PC-9 (cell line): ENCODE results near the gene BCKDK. TPM values are rescaled to one million over a fixed set of nuclear protein-coding genes. Genes with fewer than 3 reads are reported as not detected.

Experiments
- BruUV-seq: library from RNA; stranded (reverse); fragments of 400-500 nt; replicated peaks from 2 replicates; lab custom pipeline; 2021; lab: Mats Ljungman, UMichigan
- CTCF ChIA-PET: fragments of 300-600 bp; sonication (Branson Sonifier 250); formaldehyde crosslinking; loops from one replicate; lab custom pipeline; 2022; ENCODE audit warnings: antibody characterized with exemption; lab: Charles Lee
- POLR2A ChIA-PET: fragments of 300-600 bp; sonication (Branson Sonifier 250); formaldehyde crosslinking; loops from one replicate; lab custom pipeline; 2022; ENCODE audit warnings: antibody characterized with exemption; ENCODE audit not compliant: unreplicated experiment; lab: Charles Lee
- DNase-seq, 2 experiments: peaks; one replicate each; pipeline versions ENCODE4 v3.0.0 to v3.0.0-alpha.2; 2015 to 2022; ENCODE audit warnings: mixed read lengths in 1 of 2
- H2AFZ ChIP-seq: fragments of 200-600 bp; sonication (generic); 2 replicates; pipeline ENCODE4 v1.8.1; 2017; ENCODE audit warnings: antibody characterized with exemption
- H3F3A ChIP-seq: fragments of 200-600 bp; sonication (generic); 2 replicates; pipeline ENCODE4 v1.8.1; 2017; ENCODE audit warnings: antibody characterized with exemption, mild to moderate bottlenecking, low read depth; ENCODE audit not compliant: insufficient read depth
- H3K27ac ChIP-seq: fragments of 200-600 bp; sonication (generic); 2 replicates; pipeline ENCODE4 v1.6.1; 2016; ENCODE audit warnings: mixed run types
- H3K27me3 ChIP-seq: fragments of 200-600 bp; sonication (generic); 2 replicates; pipeline ENCODE4 v1.6.1; 2016; ENCODE audit warnings: low read depth, mixed run types; ENCODE audit not compliant: insufficient read depth
- H3K36me3 ChIP-seq: fragments of 200-600 bp; sonication (generic); 2 replicates; pipeline ENCODE4 v1.6.1; 2016; ENCODE audit warnings: low read depth, mixed run types
- H3K4me1 ChIP-seq: fragments of 200-600 bp; sonication (generic); replicated peaks from 2 replicates; pipeline ENCODE4 v1.6.1; 2016; ENCODE audit warnings: mixed run types; ENCODE audit not compliant: insufficient read depth
- H3K4me2 ChIP-seq: fragments of 200-600 bp; sonication (generic); 2 replicates; pipeline ENCODE4 v1.6.1; 2017; ENCODE audit warnings: mixed run types
- H3K4me3 ChIP-seq: fragments of 200-600 bp; sonication (generic); 2 replicates; pipeline ENCODE4 v1.6.1; 2016; ENCODE audit warnings: mixed run types
- H3K79me2 ChIP-seq: fragments of 200-600 bp; sonication (generic); 2 replicates; pipeline ENCODE4 v1.6.1; 2017; ENCODE audit warnings: low read depth, mixed run types
- H3K9me2 ChIP-seq: fragments of 200-600 bp; sonication (generic); 2 replicates; pipeline ENCODE4 v1.8.1; 2017; ENCODE audit warnings: mild to moderate bottlenecking; ENCODE audit not compliant: insufficient read depth
- H3K9me3 ChIP-seq: fragments of 200-600 bp; sonication (generic); 2 replicates; pipeline ENCODE4 v1.8.1; 2016; ENCODE audit warnings: low read depth; ENCODE audit not compliant: insufficient read depth
- H4K20me1 ChIP-seq: fragments of 200-600 bp; sonication (generic); 2 replicates; pipeline ENCODE4 v1.8.1; 2017; ENCODE audit not compliant: insufficient read depth
- EZH2 ChIP-seq: fragments of 200-600 bp; sonication (generic); IDR thresholded peaks from 2 replicates; pipeline ENCODE4 v1.8.0; 2017; ENCODE audit warnings: antibody characterized with exemption, low read depth
- intact Hi-C: fragments of 100-400 bp; cut with micrococcal nuclease; formaldehyde crosslinking; loops from one replicate; pipeline ENCODE4 v1.10.0; 2022; ENCODE audit not compliant: unreplicated experiment
- total RNA-seq: library from RNA; stranded (reverse); gene quantifications from 2 replicates; pipeline ENCODE4 v1.2.3, GENCODE V29; 2021
- TF ChIP-seq, protein P1 (sequence below): fragments of 200-600 bp; sonication (generic); conservative IDR thresholded peaks from 2 replicates; pipeline ENCODE4 v1.6.1; 2017; ENCODE audit warnings: mixed run types, antibody characterized with exemption, mild to moderate bottlenecking, moderate library complexity

BCKDK gene
- total RNA-seq, 1 experiment from 2014 or later: 41.5 TPM

DNA sequence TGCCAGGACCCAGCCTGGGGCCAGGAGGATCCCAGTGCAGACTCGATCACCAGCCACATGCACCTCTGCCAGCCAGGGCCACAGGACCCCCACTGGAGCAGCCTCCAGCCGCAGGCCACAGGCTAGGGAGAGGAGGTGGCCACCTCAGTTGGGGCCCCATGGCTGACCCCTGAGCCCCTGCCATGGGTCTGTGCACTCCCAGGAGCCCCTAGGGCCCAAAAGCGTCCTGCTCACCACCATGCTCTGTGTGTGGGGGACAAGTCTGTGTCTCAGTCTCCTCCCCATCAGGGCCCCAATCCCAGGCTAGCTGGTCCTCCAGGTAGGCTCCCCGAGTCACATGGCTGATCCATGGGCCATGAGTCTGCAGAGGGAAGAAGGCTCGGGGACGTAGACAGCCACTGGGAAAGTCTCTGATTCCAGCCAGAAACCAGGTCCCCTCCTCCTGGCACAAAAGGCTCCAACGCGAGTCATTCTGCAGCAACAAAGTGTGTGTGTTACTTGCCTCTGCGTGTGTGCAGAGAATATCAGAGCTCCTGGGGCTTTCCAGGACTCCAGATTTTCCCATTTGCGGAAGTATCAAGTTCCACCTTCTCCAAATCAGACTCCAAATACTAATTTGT is 33.4 kb downstream of the BCKDK start:
- Histone ChIP-seq H3K27me3 (no peaks in the 10 kb centered on the region), H3K9me2 (no peaks in the 10 kb centered on the region), H3K4me1 (peaks cover 42% of the 10 kb centered on the region), H3K36me3 (no peaks in the 10 kb centered on the region), H3K4me3 (peak overlapping the region; percentile 44), H3F3A (peaks cover 40% of the 10 kb centered on the region), H3K27ac (peak overlapping the region; percentile 69), H2AFZ (peak overlapping the region; percentile 56), H4K20me1 (no peaks in the 10 kb centered on the region), H3K79me2 (no peaks in the 10 kb centered on the region), H3K9me3 (no peaks in the 10 kb centered on the region), H3K4me2 (peak overlapping the region; percentile 73)
- peak in 1 of 2 experiments; percentile 68 for DNase-seq
- POLR2A ChIA-PET: interaction anchor here (0.5 to 1.9 kb wide), 21 partner anchors 9 to 483 kb away, joined by 3 to 108 read pairs (median 6); partner anchors contain the start of genes CTF1, FBRS, FUS and HSD3B7
- CTCF ChIA-PET: interaction anchor here (0.5 to 1.9 kb wide), 22 partner anchors 7 to 319 kb away, joined by 3 to 49 read pairs (median 5); partner anchors contain the start of genes FUS, HSD3B7, ITGAX and KAT8
- TF ChIP-seq EZH2: no peak
- intact Hi-C loops: loop anchor here (1.0 to 5.0 kb wide), 7 partner anchors 24 to 727 kb away; partner anchors contain the start of genes BCKDK, HSD3B7, KAT8 and STX4
- TSS peak; percentile 75 for BruUV-seq

DNA sequence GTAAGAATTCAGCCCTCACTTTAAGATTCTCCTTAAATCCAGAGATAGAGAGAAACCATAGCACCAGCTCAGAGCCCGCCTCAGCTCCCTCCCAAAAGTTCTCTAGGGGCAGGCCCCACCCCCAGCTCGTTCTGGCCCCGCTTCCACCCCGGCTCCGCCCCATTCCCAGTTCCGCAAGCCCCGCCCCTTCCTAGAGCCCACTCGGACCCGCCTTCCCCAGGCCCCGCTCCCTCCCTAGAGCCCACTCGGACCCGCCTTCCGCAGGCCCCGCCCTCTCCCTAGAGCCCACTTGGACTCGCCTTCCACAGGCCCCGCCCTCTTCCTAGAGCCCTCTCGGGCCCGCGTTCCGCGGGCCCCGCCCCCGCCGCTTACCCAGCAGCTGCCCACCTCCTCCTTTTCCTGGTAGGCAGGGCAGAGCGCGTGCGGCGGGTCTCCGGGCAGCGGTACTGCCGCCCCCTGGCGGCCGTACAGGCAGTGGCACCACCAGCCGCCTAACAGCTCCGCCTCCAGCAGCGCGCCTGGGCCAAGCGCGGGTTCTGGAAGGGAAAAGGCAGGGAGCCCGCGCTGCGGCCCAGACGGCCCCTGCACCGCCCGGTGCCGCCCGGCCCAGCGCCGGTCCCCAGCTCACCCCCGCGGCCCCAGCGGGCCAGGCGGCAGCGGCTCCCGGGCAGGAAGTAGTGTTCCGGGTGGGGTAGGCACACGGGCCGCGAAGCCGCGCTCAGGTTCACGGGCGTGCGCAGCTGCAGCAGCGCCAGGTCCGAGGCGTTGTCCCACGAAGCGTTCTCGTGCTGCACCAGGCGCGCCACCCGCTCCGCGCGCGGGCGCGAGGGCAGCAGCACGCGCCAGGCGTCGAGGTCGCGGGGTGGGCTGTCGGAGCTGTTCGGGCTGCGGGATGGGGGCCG is 34.2 kb downstream of the BCKDK start:
- Histone ChIP-seq H3K79me2 (no peaks in the 10 kb centered on the region), H3K9me3 (no peaks in the 10 kb centered on the region), H3K27ac (peak overlapping the region; percentile 69), H3K4me2 (peak overlapping the region; percentile 78), H3F3A (peaks cover 40% of the 10 kb centered on the region), H4K20me1 (no peaks in the 10 kb centered on the region), H3K27me3 (no peaks in the 10 kb centered on the region), H3K4me3 (peak overlapping the region; percentile 52), H3K36me3 (no peaks in the 10 kb centered on the region), H3K4me1 (peaks cover 39% of the 10 kb centered on the region), H2AFZ (peak overlapping the region; percentile 71), H3K9me2 (no peaks in the 10 kb centered on the region)
- CTCF ChIA-PET: interaction anchor here (0.5 to 1.9 kb wide), 25 partner anchors 8 to 318 kb away, joined by 3 to 49 read pairs (median 4); partner anchors contain the start of genes FUS, HSD3B7, ITGAX and KAT8
- intact Hi-C loops: loop anchor here (1.0 to 5.0 kb wide), 7 partner anchors 25 to 726 kb away; partner anchors contain the start of genes BCKDK, HSD3B7, KAT8 and STX4
- peak; percentile 95 to 100 for DNase-seq
- BruUV-seq: no TSS peak
- POLR2A ChIA-PET: interaction anchor here (0.5 to 1.9 kb wide), 21 partner anchors 8 to 484 kb away, joined by 3 to 108 read pairs (median 6); partner anchors contain the start of genes CTF1, FBRS, FUS and HSD3B7
- TF ChIP-seq EZH2: no peak
- TF ChIP-seq, protein P1, sequence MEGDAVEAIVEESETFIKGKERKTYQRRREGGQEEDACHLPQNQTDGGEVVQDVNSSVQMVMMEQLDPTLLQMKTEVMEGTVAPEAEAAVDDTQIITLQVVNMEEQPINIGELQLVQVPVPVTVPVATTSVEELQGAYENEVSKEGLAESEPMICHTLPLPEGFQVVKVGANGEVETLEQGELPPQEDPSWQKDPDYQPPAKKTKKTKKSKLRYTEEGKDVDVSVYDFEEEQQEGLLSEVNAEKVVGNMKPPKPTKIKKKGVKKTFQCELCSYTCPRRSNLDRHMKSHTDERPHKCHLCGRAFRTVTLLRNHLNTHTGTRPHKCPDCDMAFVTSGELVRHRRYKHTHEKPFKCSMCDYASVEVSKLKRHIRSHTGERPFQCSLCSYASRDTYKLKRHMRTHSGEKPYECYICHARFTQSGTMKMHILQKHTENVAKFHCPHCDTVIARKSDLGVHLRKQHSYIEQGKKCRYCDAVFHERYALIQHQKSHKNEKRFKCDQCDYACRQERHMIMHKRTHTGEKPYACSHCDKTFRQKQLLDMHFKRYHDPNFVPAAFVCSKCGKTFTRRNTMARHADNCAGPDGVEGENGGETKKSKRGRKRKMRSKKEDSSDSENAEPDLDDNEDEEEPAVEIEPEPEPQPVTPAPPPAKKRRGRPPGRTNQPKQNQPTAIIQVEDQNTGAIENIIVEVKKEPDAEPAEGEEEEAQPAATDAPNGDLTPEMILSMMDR: peak; percentile 93

DNA sequence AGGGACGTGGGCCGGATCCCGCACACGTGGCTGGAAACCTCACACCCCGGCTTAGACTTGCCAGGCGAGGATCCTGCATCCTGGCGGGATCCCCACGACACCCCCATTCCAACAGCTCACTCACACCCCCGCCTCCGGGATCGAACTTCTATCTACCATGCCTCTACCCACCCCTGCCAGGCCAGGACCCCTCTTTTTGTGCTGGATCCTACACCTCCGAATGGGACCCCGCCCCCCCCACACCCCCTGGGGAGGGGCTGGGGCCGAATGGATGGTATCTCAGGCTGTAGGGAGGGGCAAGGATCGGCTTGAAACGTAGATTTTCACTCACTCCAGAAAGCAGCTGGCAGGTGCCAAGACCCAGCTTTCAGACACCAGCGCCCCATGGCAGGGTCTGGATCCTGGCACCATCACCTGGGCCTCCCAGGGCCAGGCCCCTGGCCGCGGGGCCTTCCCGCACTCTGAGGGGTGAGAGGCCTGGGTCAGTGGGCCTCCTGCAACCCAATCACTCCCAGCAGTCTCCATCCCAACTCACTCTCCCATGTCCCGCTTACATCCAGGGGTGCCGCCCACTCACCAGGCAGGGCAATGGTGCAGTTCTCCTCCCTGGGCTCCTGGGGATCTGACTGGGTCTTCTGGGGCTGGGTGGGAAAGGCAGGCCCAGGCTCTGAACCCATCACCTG is 35.0 kb downstream of the BCKDK start:
- H3K9me2 ChIP-seq: no peaks in the 10 kb centered on the region
- H3K9me3 ChIP-seq: no peaks in the 10 kb centered on the region
- no peaks in the 10 kb centered on the region for H3K27me3 ChIP-seq
- ChIA-PET POLR2A (interaction anchor here (0.6 to 1.9 kb wide), 5 partner anchors 25 to 313 kb away, joined by 3 to 108 read pairs (median 8); partner anchors contain the start of genes HSD3B7 and KAT8), CTCF (interaction anchor here (0.8 to 1.9 kb wide), 9 partner anchors 12 to 159 kb away, joined by 3 to 49 read pairs (median 16); partner anchors contain the start of genes HSD3B7, KAT8, ZNF646 and ZNF668)
- intact Hi-C loops: loop anchor here (2.0 to 5.0 kb wide), 2 partner anchors 36 to 726 kb away; partner anchors contain the start of gene BCKDK
- peaks cover 38% of the 10 kb centered on the region for H3F3A ChIP-seq
- no peaks in the 10 kb centered on the region for H3K79me2 ChIP-seq
- no TSS peak for BruUV-seq
- no peaks in the 10 kb centered on the region for H3K36me3 ChIP-seq
- no peak for DNase-seq
- H3K4me2 ChIP-seq: peak overlapping the region; percentile 78
- H4K20me1 ChIP-seq: no peaks in the 10 kb centered on the region
- TF ChIP-seq, protein P1: no peak
- no peak for TF ChIP-seq EZH2
- peaks cover 31% of the 10 kb centered on the region for H3K4me1 ChIP-seq
- peak overlapping the region; percentile 71; the same call in 1 of the 2 replicates for H2AFZ ChIP-seq
- H3K27ac ChIP-seq: no peak overlapping the region
- peak overlapping the region; percentile 52; the same call in 1 of the 2 replicates for H3K4me3 ChIP-seq
